Activated naive CD8-positive, alpha-beta T cell (primary cell): ENCODE results near the gene TUBA1A.

Experiments used
- H3K27ac Mint-ChIP-seq: one replicate; pipeline ENCODE4 v1.8.0; 2021; ENCODE audit warnings: mixed read lengths
- H3K27me3 Mint-ChIP-seq: one replicate; pipeline ENCODE4 v1.8.0; 2021; ENCODE audit warnings: mixed read lengths
- H3K36me3 Mint-ChIP-seq: one replicate; pipeline ENCODE4 v1.8.0; 2021; ENCODE audit warnings: mixed read lengths
- H3K4me1 Mint-ChIP-seq: one replicate; pipeline ENCODE4 v1.8.0; 2021; ENCODE audit warnings: low read depth, mixed read lengths
- H3K4me3 Mint-ChIP-seq: one replicate; pipeline ENCODE4 v1.8.0; 2021; ENCODE audit warnings: mild to moderate bottlenecking, mixed read lengths
- H3K9me3 Mint-ChIP-seq: one replicate; pipeline ENCODE4 v1.8.0; 2021; ENCODE audit warnings: low read depth, mixed read lengths

Gene TUBA1A

GRCh38 chr12:49188916-49189367 is at the start of gene TUBA1A:
TUBA1A (minus strand) TSS chr12:49189080; CDS start chr12:49188979, 101 bp downstream.
- H3K4me3 Mint-ChIP-seq = peak within 1 kb of the TSS; percentile 97
- H3K27me3 Mint-ChIP-seq = no peaks in the 10 kb centered on the region
- peaks cover 27% of the 10 kb centered on the region for H3K4me1 Mint-ChIP-seq
- peaks cover 2% of the 10 kb centered on the region for H3K36me3 Mint-ChIP-seq
- no peaks in the 10 kb centered on the region for H3K9me3 Mint-ChIP-seq
- H3K27ac Mint-ChIP-seq = peak within 1 kb of the TSS; percentile 95

GRCh38 chr12:49236423-49236822 is 47.5 kb upstream of the TUBA1A start:
- Mint-ChIP-seq H3K4me3 (no peak overlapping the region), H3K36me3 (no peaks in the 10 kb centered on the region), H3K27ac (peak overlapping the region; percentile 1), H3K9me3 (no peaks in the 10 kb centered on the region), H3K4me1 (peaks cover 10% of the 10 kb centered on the region), H3K27me3 (no peaks in the 10 kb centered on the region)

- H3K36me3 Mint-ChIP-seq = no peaks in the 10 kb centered on the region
- H3K4me1 Mint-ChIP-seq = peaks cover 10% of the 10 kb centered on the region
- no peaks in the 10 kb centered on the region for H3K27me3 Mint-ChIP-seq
- H3K9me3 Mint-ChIP-seq = no peaks in the 10 kb centered on the region
- peak overlapping the region; percentile 61 for H3K27ac Mint-ChIP-seq
- peak overlapping the region; percentile 58 for H3K4me3 Mint-ChIP-seq
Measured at GRCh38 chr12:49233842-49234526, 45.1 kb upstream of the TUBA1A start.

- peaks cover 10% of the 10 kb centered on the region for H3K4me1 Mint-ChIP-seq
- H3K27me3 Mint-ChIP-seq = no peaks in the 10 kb centered on the region
- H3K9me3 Mint-ChIP-seq = no peaks in the 10 kb centered on the region
- H3K36me3 Mint-ChIP-seq = no peaks in the 10 kb centered on the region
- H3K27ac Mint-ChIP-seq = peak overlapping the region; percentile 61
- H3K4me3 Mint-ChIP-seq = peak overlapping the region; percentile 58
Measured at GRCh38 chr12:49232940-49233841, 44.3 kb upstream of the TUBA1A start.

- Mint-ChIP-seq H3K4me3 (no peak overlapping the region), H3K27me3 (no peaks in the 10 kb centered on the region), H3K9me3 (no peaks in the 10 kb centered on the region), H3K4me1 (peaks cover 10% of the 10 kb centered on the region), H3K36me3 (no peaks in the 10 kb centered on the region), H3K27ac (no peak overlapping the region)
Measured at GRCh38 chr12:49231878-49232655, 43.2 kb upstream of the TUBA1A start.

- Mint-ChIP-seq H3K27me3 (no peaks in the 10 kb centered on the region), H3K36me3 (no peaks in the 10 kb centered on the region), H3K4me1 (peaks cover 7% of the 10 kb centered on the region), H3K9me3 (no peaks in the 10 kb centered on the region), H3K4me3 (no peak overlapping the region), H3K27ac (no peak overlapping the region)
Measured at GRCh38 chr12:49230805-49231194, 41.9 kb upstream of the TUBA1A start.

GRCh38 chr12:49230176-49230804 is 41.4 kb upstream of the TUBA1A start:
- Mint-ChIP-seq H3K27me3 (no peaks in the 10 kb centered on the region), H3K9me3 (no peaks in the 10 kb centered on the region), H3K36me3 (no peaks in the 10 kb centered on the region), H3K4me1 (peaks cover 7% of the 10 kb centered on the region), H3K4me3 (no peak overlapping the region), H3K27ac (no peak overlapping the region)

GRCh38 chr12:49228653-49229052 is 39.8 kb upstream of the TUBA1A start:
- H3K4me3 Mint-ChIP-seq = no peak overlapping the region
- H3K27me3 Mint-ChIP-seq = no peaks in the 10 kb centered on the region
- H3K36me3 Mint-ChIP-seq = no peaks in the 10 kb centered on the region
- H3K4me1 Mint-ChIP-seq = peaks cover 2% of the 10 kb centered on the region
- no peak overlapping the region for H3K27ac Mint-ChIP-seq
- H3K9me3 Mint-ChIP-seq = no peaks in the 10 kb centered on the region

GRCh38 chr12:49227713-49228112 is 38.8 kb upstream of the TUBA1A start:
- H3K27me3 Mint-ChIP-seq = no peaks in the 10 kb centered on the region
- H3K4me1 Mint-ChIP-seq = no peaks in the 10 kb centered on the region
- no peak overlapping the region for H3K4me3 Mint-ChIP-seq
- no peaks in the 10 kb centered on the region for H3K9me3 Mint-ChIP-seq
- no peaks in the 10 kb centered on the region for H3K36me3 Mint-ChIP-seq
- H3K27ac Mint-ChIP-seq = no peak overlapping the region

- no peaks in the 10 kb centered on the region for H3K4me1 Mint-ChIP-seq
- no peaks in the 10 kb centered on the region for H3K9me3 Mint-ChIP-seq
- H3K27me3 Mint-ChIP-seq = no peaks in the 10 kb centered on the region
- H3K4me3 Mint-ChIP-seq = no peak overlapping the region
- no peaks in the 10 kb centered on the region for H3K36me3 Mint-ChIP-seq
- no peak overlapping the region for H3K27ac Mint-ChIP-seq
Measured at GRCh38 chr12:49225576-49226166, 36.8 kb upstream of the TUBA1A start.

- Mint-ChIP-seq H3K36me3 (no peaks in the 10 kb centered on the region), H3K4me1 (no peaks in the 10 kb centered on the region), H3K4me3 (no peak overlapping the region), H3K27me3 (no peaks in the 10 kb centered on the region), H3K27ac (no peak overlapping the region), H3K9me3 (no peaks in the 10 kb centered on the region)
Measured at GRCh38 chr12:49223590-49224369, 34.9 kb upstream of the TUBA1A start.

- no peak overlapping the region for H3K27ac Mint-ChIP-seq
- no peaks in the 10 kb centered on the region for H3K4me1 Mint-ChIP-seq
- H3K9me3 Mint-ChIP-seq = no peaks in the 10 kb centered on the region
- no peaks in the 10 kb centered on the region for H3K36me3 Mint-ChIP-seq
- H3K27me3 Mint-ChIP-seq = no peaks in the 10 kb centered on the region
- no peak overlapping the region for H3K4me3 Mint-ChIP-seq
Measured at GRCh38 chr12:49223122-49223521, 34.2 kb upstream of the TUBA1A start.

- no peaks in the 10 kb centered on the region for H3K4me1 Mint-ChIP-seq
- no peaks in the 10 kb centered on the region for H3K27me3 Mint-ChIP-seq
- no peak overlapping the region for H3K4me3 Mint-ChIP-seq
Measured at GRCh38 chr12:49220972-49221371, 32.1 kb upstream of the TUBA1A start.

More at GRCh38 chr12:49220972-49221371, 32.1 kb upstream of the TUBA1A start:
- H3K36me3 Mint-ChIP-seq = no peaks in the 10 kb centered on the region
- no peaks in the 10 kb centered on the region for H3K9me3 Mint-ChIP-seq
- no peak overlapping the region for H3K27ac Mint-ChIP-seq
